Peyer's patch (tissue), 4 donors: ENCODE measurements around the gene DAPP1.

Experiments
- POLR2A ChIP-seq, 2 donors: fragments of 450-650 bp; IDR thresholded peaks; one replicate each; pipeline ENCODE4 v1.5.1; 2017; ENCODE audit warnings: antibody characterized with exemption in 2 of 2, mild to moderate bottlenecking in 2 of 2, moderate library complexity in 2 of 2
- TF ChIP-seq, protein P1 (sequence below), 6 experiments: fragments of 450-650 bp in 4 of 6; fragments of 200-600 bp in 2 of 6; sonication (generic) in 1 of 6; IDR thresholded peaks; one replicate each; pipeline ENCODE4 v1.5.1; 2017 to 2019; ENCODE audit warnings: antibody characterized with exemption in 6 of 6, mild to moderate bottlenecking in 3 of 6, moderate library complexity in 1 of 6

- TF ChIP-seq, protein P1, sequence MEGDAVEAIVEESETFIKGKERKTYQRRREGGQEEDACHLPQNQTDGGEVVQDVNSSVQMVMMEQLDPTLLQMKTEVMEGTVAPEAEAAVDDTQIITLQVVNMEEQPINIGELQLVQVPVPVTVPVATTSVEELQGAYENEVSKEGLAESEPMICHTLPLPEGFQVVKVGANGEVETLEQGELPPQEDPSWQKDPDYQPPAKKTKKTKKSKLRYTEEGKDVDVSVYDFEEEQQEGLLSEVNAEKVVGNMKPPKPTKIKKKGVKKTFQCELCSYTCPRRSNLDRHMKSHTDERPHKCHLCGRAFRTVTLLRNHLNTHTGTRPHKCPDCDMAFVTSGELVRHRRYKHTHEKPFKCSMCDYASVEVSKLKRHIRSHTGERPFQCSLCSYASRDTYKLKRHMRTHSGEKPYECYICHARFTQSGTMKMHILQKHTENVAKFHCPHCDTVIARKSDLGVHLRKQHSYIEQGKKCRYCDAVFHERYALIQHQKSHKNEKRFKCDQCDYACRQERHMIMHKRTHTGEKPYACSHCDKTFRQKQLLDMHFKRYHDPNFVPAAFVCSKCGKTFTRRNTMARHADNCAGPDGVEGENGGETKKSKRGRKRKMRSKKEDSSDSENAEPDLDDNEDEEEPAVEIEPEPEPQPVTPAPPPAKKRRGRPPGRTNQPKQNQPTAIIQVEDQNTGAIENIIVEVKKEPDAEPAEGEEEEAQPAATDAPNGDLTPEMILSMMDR (IDR thresholded peaks at IDR 0.05), result no peak
- no peak for TF ChIP-seq POLR2A (IDR thresholded peaks at IDR 0.05)
These were observed 60.3 kb downstream of the DAPP1 start for GRCh38 chr4:99876946-99877345.
